HEK293T (cell line): ENCODE data around the gene CCIN.

Experiments
- CTCF ChIA-PET: fragments of 350-600 bp; formaldehyde crosslinking; extraction: SDS; loops from one replicate; lab custom pipeline; 2021; ENCODE audit warnings: antibody characterized with exemption, inconsistent platforms; lab: Yijun Ruan, JAX
- POLR2A ChIA-PET: fragments of 350-600 bp; formaldehyde crosslinking; extraction: SDS; loops from one replicate; lab custom pipeline; 2020; ENCODE audit warnings: antibody characterized with exemption, inconsistent platforms; lab: Yijun Ruan, JAX
- DNase-seq: peaks from one replicate; pipeline ENCODE4 v3.0.0; 2012; ENCODE audit warnings: mixed read lengths; ENCODE audit errors: extremely low spot score
- ARNT ChIP-seq: fragments of 450-650 bp; IDR thresholded peaks from 2 replicates; pipeline ENCODE4 v1.6.1; 2017; ENCODE audit warnings: mild to moderate bottlenecking
- BHLHE40 ChIP-seq: fragments of 450-650 bp; IDR thresholded peaks from 2 replicates; pipeline ENCODE4 v1.6.1; 2016; ENCODE audit warnings: mild to moderate bottlenecking, moderate library complexity, borderline replicate concordance
- CTBP1 ChIP-seq: fragments of 450-650 bp; IDR thresholded peaks from 2 replicates; pipeline ENCODE4 v1.6.1; 2016; ENCODE audit warnings: borderline replicate concordance
- ELF4 ChIP-seq: fragments of 450-650 bp; IDR thresholded peaks from 2 replicates; pipeline ENCODE4 v1.6.1; 2017; ENCODE audit warnings: antibody characterized with exemption
- FOXA1 ChIP-seq: fragments of 450-650 bp; IDR thresholded peaks from 2 replicates; pipeline ENCODE4 v1.6.1; 2016; ENCODE audit warnings: mild to moderate bottlenecking
- FOXK2 ChIP-seq: fragments of 450-650 bp; IDR thresholded peaks from 2 replicates; pipeline ENCODE4 v1.6.1; 2016; ENCODE audit warnings: mild to moderate bottlenecking
- FOXM1 ChIP-seq: fragments of 450-650 bp; IDR thresholded peaks from 2 replicates; pipeline ENCODE4 v1.6.1; 2017; ENCODE audit warnings: mild to moderate bottlenecking, borderline replicate concordance
- HDGF ChIP-seq: fragments of 450-650 bp; IDR thresholded peaks from 2 replicates; pipeline ENCODE4 v1.6.1; 2017; ENCODE audit warnings: antibody characterized with exemption, borderline replicate concordance
- LEF1 ChIP-seq: fragments of 450-650 bp; IDR thresholded peaks from 2 replicates; pipeline ENCODE4 v1.6.1; 2017; ENCODE audit warnings: mild to moderate bottlenecking, borderline replicate concordance
- NFRKB ChIP-seq: fragments of 450-650 bp; IDR thresholded peaks from 2 replicates; pipeline ENCODE4 v1.6.1; 2016; ENCODE audit warnings: mild to moderate bottlenecking, moderate library complexity
- SP1 ChIP-seq: fragments of 450-650 bp; IDR thresholded peaks from 2 replicates; pipeline ENCODE4 v1.6.1; 2017
- SUZ12 ChIP-seq: fragments of 450-650 bp; IDR thresholded peaks from 2 replicates; pipeline ENCODE4 v1.6.1; 2016; ENCODE audit warnings: mild to moderate bottlenecking
- TARDBP ChIP-seq: fragments of 450-650 bp; IDR thresholded peaks from 2 replicates; pipeline ENCODE4 v1.6.1; 2016
- ZNF384 ChIP-seq: fragments of 450-650 bp; IDR thresholded peaks from 2 replicates; pipeline ENCODE4 v1.6.1; 2016
- TF ChIP-seq, protein P1 (sequence below): fragments of 450-650 bp; IDR thresholded peaks from 2 replicates; pipeline ENCODE4 v1.6.1; 2016

CCIN gene

DNA sequence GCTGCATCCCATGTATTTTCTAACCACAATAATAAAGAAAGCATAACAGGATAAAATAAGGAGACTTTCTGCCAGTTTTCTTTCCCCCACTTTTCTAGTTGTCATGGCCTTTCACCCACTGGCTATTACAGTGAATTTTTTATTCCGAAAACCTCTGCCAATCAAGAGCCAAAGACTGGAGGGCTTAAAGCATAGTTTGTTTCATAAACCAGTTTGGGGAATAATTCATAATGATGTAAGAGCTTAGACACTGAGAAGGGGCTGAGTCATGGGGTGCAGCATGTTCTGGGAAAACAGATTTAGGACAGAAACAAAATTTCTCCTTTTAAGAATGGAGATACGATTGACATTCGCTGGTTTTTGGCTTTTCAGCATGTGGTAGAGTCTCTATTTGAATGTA, 37.1 kb upstream of the CCIN start:
- CTCF ChIA-PET: no interaction called here

DNA sequence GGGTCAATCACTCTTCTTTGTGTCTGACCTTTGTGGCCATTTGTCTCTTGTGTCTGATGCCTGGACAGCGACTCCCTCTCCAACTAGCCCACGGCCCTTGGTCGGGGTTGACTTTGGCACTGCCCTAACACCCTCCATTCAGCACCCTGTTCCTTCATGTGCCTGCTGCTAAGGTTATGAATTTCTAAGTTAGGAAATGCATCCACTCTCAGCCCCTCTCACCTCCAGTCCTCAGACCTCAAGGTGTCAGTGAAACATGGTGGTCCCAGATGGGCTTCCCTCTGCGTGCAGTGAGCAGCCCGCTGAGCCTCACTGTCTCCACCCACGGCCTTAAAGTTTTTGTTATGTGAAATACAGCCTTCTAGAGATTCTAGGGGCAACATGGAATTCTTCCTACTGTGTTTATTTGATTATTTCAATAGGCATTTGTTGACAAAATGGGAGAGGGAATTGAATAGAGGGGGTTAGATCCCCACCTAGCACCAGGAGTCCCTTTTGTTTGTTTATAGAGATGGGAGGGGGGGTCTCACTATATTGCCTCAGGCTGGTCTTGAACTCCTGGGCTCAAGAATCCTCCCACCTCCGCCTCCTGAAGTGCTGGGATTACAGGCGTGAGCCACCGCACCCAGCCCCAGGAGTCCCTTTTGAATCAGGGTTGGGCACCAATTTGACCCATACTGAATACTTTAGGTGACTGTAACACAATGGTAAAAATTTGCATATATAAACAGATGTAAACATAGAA, 34.3 kb upstream of the CCIN start:
- no peak for DNase-seq
- ChIA-PET CTCF (no interaction called here), POLR2A (no interaction called here)
- TF ChIP-seq BHLHE40: no peak
- TF ChIP-seq FOXK2: no peak
- TF ChIP-seq, protein P1, sequence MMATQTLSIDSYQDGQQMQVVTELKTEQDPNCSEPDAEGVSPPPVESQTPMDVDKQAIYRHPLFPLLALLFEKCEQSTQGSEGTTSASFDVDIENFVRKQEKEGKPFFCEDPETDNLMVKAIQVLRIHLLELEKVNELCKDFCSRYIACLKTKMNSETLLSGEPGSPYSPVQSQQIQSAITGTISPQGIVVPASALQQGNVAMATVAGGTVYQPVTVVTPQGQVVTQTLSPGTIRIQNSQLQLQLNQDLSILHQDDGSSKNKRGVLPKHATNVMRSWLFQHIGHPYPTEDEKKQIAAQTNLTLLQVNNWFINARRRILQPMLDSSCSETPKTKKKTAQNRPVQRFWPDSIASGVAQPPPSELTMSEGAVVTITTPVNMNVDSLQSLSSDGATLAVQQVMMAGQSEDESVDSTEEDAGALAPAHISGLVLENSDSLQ: no peak
- no peak for TF ChIP-seq FOXA1
- TF ChIP-seq ZNF384: no peak

More for the DNA sequence above, 37.1 kb upstream of the CCIN start:
- POLR2A ChIA-PET: no interaction called here
- DNase-seq: no peak
- TF ChIP-seq FOXK2 (no peak), CTBP1 (no peak), ELF4 (no peak), SP1 (no peak), ZNF384 (no peak), BHLHE40 (no peak), FOXA1 (no peak), NFRKB (no peak), TARDBP (no peak)

DNA sequence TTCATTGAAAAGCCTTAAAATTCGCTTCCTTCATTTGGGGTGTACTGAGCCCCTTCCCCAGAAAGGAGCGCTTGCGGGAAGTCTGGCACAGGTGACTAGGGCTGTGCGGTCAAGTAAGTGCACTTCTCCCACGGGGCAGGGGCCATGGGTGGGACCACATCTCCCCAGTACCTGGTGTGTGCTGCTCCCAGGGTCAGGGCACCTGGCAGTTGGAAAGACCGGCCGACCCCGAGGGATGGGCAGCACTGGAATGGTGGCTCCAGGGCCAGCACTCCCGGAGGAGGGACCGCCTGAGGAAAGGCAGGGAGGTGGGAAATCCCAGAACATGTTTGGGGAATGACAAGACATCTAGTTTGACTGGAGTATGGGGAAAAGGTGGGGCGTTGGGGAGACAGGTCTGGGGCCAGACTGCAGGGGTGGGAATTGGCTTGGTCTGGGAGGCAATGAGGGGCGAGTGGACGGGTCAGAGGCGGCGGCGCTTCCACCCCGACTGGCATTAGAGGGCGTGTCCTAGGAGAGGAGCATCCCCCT, 33.4 kb upstream of the CCIN start:
- no peak for DNase-seq
- TF ChIP-seq ARNT (no peak), CTBP1 (no peak), NFRKB (no peak), ZNF384 (no peak), FOXK2 (no peak), TARDBP (no peak), SP1 (no peak), ELF4 (no peak)
- TF ChIP-seq, protein P1: no peak
- ChIA-PET POLR2A (interaction anchor here (1.9 kb wide), 1 partner anchor 27 kb away, joined by 6 read pairs; no protein-coding TSS in a partner anchor), CTCF (no interaction called here)

DNA sequence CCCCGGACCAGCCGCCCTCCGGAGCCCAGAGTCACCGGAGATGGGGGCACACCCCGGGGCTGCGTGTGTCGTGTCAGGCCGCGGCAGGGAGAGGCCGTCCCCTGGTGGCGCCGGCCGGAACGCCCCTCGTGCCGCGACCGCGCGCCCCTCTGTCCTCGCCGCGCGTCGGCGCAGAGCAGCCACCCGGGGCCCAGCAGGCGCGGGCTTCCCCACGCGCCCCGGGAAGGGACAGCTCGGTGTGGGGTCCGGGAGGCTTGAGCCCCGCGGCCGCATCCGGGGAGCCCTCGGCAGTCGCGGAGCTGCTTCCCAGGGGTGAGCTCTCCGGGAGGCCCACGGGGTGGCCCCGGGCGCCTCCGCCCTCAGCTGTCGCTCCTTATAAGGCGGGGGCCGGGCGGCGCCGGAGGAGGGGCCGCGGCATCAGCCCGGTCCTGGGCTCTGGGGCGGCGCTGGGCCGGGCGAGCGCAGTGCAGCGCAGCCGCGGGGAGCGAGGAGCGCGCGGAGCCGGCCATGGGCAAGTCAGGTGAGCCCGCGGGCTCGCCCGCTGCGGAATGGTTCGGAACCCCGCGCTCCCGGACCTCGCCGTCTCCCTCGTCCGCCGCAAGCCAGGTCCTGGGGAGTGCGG, 32.8 kb upstream of the CCIN start, which contains the start of gene GLIPR2:
Gene GLIPR2 (plus strand): TSS at position 462 of the 622 bp plus-strand sequence. CDS start 46 bp downstream, at position 508.
- ChIA-PET POLR2A (interaction anchor here (1.9 kb wide), 1 partner anchor 27 kb away, joined by 6 read pairs; no protein-coding TSS in a partner anchor), CTCF (interaction anchor here (0.6 kb wide), 1 partner anchor 15 kb away, joined by 3 read pairs; no protein-coding TSS in a partner anchor)
- peak; percentile 84 for DNase-seq

DNA sequence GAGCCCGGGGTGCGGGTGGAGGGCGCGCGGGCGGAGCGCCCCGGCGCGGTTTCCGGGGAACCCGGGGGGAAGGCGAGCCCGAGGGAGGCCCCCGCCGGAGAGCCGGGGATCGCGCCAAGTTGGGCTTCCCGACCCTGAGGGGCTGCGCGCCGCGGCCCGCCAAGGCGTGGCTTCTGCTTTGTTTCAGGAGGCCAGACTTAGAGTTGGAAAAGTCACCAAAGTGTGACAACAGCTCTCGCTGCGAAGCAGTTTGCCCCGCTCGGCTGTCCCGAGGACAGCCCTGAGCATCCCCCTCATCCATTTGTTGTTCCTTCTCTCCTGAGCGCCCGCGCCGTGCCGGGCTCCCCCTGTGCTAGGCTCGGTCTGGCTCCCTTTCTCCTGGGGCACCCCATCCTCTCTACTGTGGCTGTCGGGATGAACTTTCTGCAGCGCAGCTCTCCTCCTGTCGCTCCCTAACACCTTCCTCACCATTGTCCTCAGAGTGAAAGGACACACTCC, 32.2 kb upstream of the CCIN start:
- ChIA-PET POLR2A (interaction anchor here (1.9 kb wide), 1 partner anchor 26 kb away, joined by 6 read pairs; no protein-coding TSS in a partner anchor), CTCF (interaction anchor here (0.6 kb wide), 1 partner anchor 14 kb away, joined by 3 read pairs; no protein-coding TSS in a partner anchor)
- TF ChIP-seq FOXA1 (no peak), CTBP1 (no peak)
- peak; percentile 27 for DNase-seq

More for the DNA sequence above, 32.8 kb upstream of the CCIN start, which contains the start of gene GLIPR2:
- TF ChIP-seq NFRKB: no peak
- no peak for TF ChIP-seq TARDBP
- TF ChIP-seq FOXA1: no peak
- TF ChIP-seq LEF1: no peak
- TF ChIP-seq BHLHE40: no peak
- no peak for TF ChIP-seq FOXM1
- TF ChIP-seq SUZ12: no peak
- TF ChIP-seq ZNF384: no peak
- TF ChIP-seq ELF4: no peak
- no peak for TF ChIP-seq CTBP1
- TF ChIP-seq, protein P1: no peak
- TF ChIP-seq SP1: no peak
- TF ChIP-seq ARNT: no peak
- TF ChIP-seq HDGF: no peak
- TF ChIP-seq FOXK2: no peak
